AG08395 (cell line): Measurements from ENCODE around the gene CAMK2N1.
A peak's percentile ranks its signal among the peaks of the same experiment; 100 is the strongest.

ENCODE experiments used
- DNase-seq: peaks from one replicate; pipeline ENCODE4 v3.0.0; 2012; ENCODE audit warnings: mixed read lengths, low spot score

CAMK2N1 gene

GRCh38 chr1:20478057-20478635, 7.9 kb downstream of the CAMK2N1 start:
- DNase-seq, result no peak

- DNase-seq, result peak; percentile 48
Measured at GRCh38 chr1:20477348-20478056, 8.5 kb downstream of the CAMK2N1 start.

- DNase-seq, result no peak
Measured at GRCh38 chr1:20476265-20477038, 9.6 kb downstream of the CAMK2N1 start.

- DNase-seq, result no peak
Measured at GRCh38 chr1:20474996-20475395, 11.0 kb downstream of the CAMK2N1 start.

- DNase-seq, result no peak
Measured at GRCh38 chr1:20474333-20474975, 11.6 kb downstream of the CAMK2N1 start.

- no peak for DNase-seq
Measured at GRCh38 chr1:20473894-20474293, 12.1 kb downstream of the CAMK2N1 start.

GRCh38 chr1:20472860-20473711, 12.9 kb downstream of the CAMK2N1 start:
- DNase-seq, result peak; percentile 83

GRCh38 chr1:20472121-20472520, 13.9 kb downstream of the CAMK2N1 start:
- DNase-seq, result no peak

- no peak for DNase-seq
Measured at GRCh38 chr1:20470194-20470593, 15.8 kb downstream of the CAMK2N1 start.

- no peak for DNase-seq
Measured at GRCh38 chr1:20469406-20470076, 16.5 kb downstream of the CAMK2N1 start.

- DNase-seq, result no peak
Measured at GRCh38 chr1:20466273-20466672, 19.7 kb downstream of the CAMK2N1 start.

- DNase-seq, result no peak
Measured at GRCh38 chr1:20465187-20465586, 20.8 kb downstream of the CAMK2N1 start.

GRCh38 chr1:20463502-20463901, 22.5 kb downstream of the CAMK2N1 start:
- no peak for DNase-seq

- DNase-seq, result no peak
Measured at GRCh38 chr1:20462397-20462796, 23.6 kb downstream of the CAMK2N1 start.

- DNase-seq, result no peak
Measured at GRCh38 chr1:20458717-20459116, 27.3 kb downstream of the CAMK2N1 start.

GRCh38 chr1:20454004-20454403, 32.0 kb downstream of the CAMK2N1 start:
- DNase-seq, result no peak

GRCh38 chr1:20449735-20450311, 36.2 kb downstream of the CAMK2N1 start:
- DNase-seq, result no peak

- DNase-seq, result no peak
Measured at GRCh38 chr1:20448671-20449071, 37.3 kb downstream of the CAMK2N1 start.

GRCh38 chr1:20447794-20448193, 38.2 kb downstream of the CAMK2N1 start:
- no peak for DNase-seq

GRCh38 chr1:20446796-20447195, 39.2 kb downstream of the CAMK2N1 start:
- DNase-seq, result no peak

GRCh38 chr1:20445956-20446355, 40.1 kb downstream of the CAMK2N1 start:
- no peak for DNase-seq
